Cardiac muscle cell (in vitro differentiated cells and primary cell): ENCODE data around the gene CALML5. TPM values are rescaled to one million over a fixed set of nuclear protein-coding genes. Genes with fewer than 3 reads are reported as not detected.

Experiments
- DNase-seq, 2 donors: peaks; one replicate each; pipeline versions ENCODE4 v3.0.0 to v3.0.0-alpha.2; 2010 to 2017; ENCODE audit warnings: low read depth in 1 of 2, low spot score in 1 of 2
- H3K27ac ChIP-seq: fragments of 200-600 bp; sonication (generic); 2 replicates; pipeline ENCODE4 v1.5.1; 2016
- H3K27me3 ChIP-seq: fragments of 200-600 bp; sonication (generic); 2 replicates; pipeline ENCODE4 v1.6.0; 2016; ENCODE audit warnings: control low read depth
- H3K36me3 ChIP-seq: fragments of 200-600 bp; sonication (generic); 2 replicates; pipeline ENCODE4 v1.5.1; 2016; ENCODE audit warnings: control low read depth
- H3K4me1 ChIP-seq: fragments of 200-600 bp; sonication (generic); 2 replicates; pipeline ENCODE4 v1.8.1; 2017; ENCODE audit warnings: low read depth, mild to moderate bottlenecking, mixed run types
- H3K4me3 ChIP-seq: fragments of 200-600 bp; sonication (generic); 2 replicates; pipeline ENCODE4 v1.5.1; 2016; ENCODE audit warnings: mild to moderate bottlenecking
- H3K9me3 ChIP-seq: fragments of 200-600 bp; sonication (generic); 2 replicates; pipeline ENCODE4 v1.5.1; 2017; ENCODE audit warnings: low read depth, mild to moderate bottlenecking, control low read depth
- CTCF ChIP-seq: IDR thresholded peaks from 2 replicates; pipeline ENCODE4 v1.5.1; 2012; ENCODE audit warnings: low read depth, mild to moderate bottlenecking, low read length
- polyA plus RNA-seq: library from polyadenylated mRNA; unstranded; fragments of >200 nt; fragmentation: Nextera tagmentation; extraction: Ambion mirVana; gene quantifications from 2 replicates; pipeline ENCODE4 v1.2.1, GENCODE V29; 2016
- total RNA-seq: library from RNA; depleted of rRNA; stranded (reverse); fragments of >200 nt; gene quantifications from 2 replicates; pipeline ENCODE4 v1.2.3, GENCODE V29; 2016

Gene CALML5
- total and polyA plus RNA-seq, 2 experiments from 2014 or later, result not detected

- no peak overlapping the region for H3K4me3 ChIP-seq
- DNase-seq, result peak; percentile 26 to 87
- peaks cover 17% of the 10 kb centered on the region for H3K4me1 ChIP-seq
- no peaks in the 10 kb centered on the region for H3K27me3 ChIP-seq
- no peak for TF ChIP-seq CTCF
- peak overlapping the region; percentile 54 for H3K27ac ChIP-seq
- H3K36me3 ChIP-seq, result no peaks in the 10 kb centered on the region
- no peaks in the 10 kb centered on the region for H3K9me3 ChIP-seq
These were observed 32.7 kb downstream of the CALML5 start for GRCh38 chr10:5466451-5467206.

DNA sequence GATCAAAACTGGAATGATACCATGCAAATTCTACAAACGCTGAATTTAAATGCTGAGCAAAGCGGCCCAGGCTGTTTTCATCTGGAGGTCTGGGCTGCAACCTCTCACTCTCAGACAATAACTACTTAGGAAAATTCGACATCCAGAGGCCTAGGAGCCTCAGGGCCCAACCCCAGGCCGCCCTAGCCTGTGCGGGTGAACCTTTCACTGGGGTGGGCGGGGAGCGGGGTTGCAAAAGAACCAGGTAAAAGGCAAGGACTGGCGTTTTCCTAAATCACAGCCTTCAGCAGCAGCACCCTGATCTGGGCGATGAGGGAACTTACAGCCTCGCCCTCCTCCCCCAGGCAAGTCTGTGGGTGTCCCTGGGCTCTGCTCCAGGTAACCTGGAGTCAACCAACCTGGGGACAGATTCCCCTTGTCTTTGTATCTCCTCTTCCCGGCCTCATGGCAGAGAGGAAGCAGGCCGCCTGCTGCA lies 33.4 kb downstream of the CALML5 start:
- no peaks in the 10 kb centered on the region for H3K27me3 ChIP-seq
- no peaks in the 10 kb centered on the region for H3K9me3 ChIP-seq
- H3K4me3 ChIP-seq, result no peak overlapping the region
- peaks cover 19% of the 10 kb centered on the region for H3K4me1 ChIP-seq
- TF ChIP-seq CTCF, result no peak
- peak overlapping the region; percentile 54 for H3K27ac ChIP-seq
- DNase-seq, result no peak
- no peaks in the 10 kb centered on the region for H3K36me3 ChIP-seq

GRCh38 chr10:5464546-5464945 lies 34.8 kb downstream of the CALML5 start:
- no peak for TF ChIP-seq CTCF
- Histone ChIP-seq H3K9me3 (no peaks in the 10 kb centered on the region), H3K27me3 (no peaks in the 10 kb centered on the region), H3K27ac (no peak overlapping the region), H3K4me3 (no peak overlapping the region), H3K36me3 (no peaks in the 10 kb centered on the region), H3K4me1 (peaks cover 19% of the 10 kb centered on the region)
- DNase-seq, result no peak

DNA sequence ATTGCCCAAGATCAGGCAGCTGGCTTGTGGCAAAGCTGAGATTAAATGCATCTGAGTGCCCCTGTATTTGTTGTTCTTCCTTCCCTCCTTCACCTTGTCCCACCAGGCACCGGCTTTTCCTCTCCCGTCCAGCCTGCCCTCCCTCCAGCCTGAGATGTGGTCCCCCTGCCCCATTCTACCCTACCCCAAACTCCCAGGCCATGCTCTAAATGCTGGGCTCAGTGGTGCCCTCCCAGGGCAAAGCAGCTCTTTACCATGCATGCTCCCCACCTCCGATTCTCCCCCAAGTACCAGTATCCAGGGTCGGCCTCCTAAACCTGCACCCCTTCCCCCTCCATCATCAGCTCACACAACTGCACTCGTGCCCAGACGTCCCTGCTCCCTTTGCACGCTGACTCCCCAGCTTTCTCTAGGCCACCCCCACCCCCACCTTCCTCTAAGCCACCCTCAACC lies 36.5 kb downstream of the CALML5 start:
- no peak for TF ChIP-seq CTCF
- H3K27me3 ChIP-seq, result no peaks in the 10 kb centered on the region
- H3K4me1 ChIP-seq, result peaks cover 19% of the 10 kb centered on the region
- no peaks in the 10 kb centered on the region for H3K9me3 ChIP-seq
- no peak overlapping the region for H3K4me3 ChIP-seq
- no peak overlapping the region for H3K27ac ChIP-seq
- H3K36me3 ChIP-seq, result peaks cover 4% of the 10 kb centered on the region
- DNase-seq, result no peak

DNA sequence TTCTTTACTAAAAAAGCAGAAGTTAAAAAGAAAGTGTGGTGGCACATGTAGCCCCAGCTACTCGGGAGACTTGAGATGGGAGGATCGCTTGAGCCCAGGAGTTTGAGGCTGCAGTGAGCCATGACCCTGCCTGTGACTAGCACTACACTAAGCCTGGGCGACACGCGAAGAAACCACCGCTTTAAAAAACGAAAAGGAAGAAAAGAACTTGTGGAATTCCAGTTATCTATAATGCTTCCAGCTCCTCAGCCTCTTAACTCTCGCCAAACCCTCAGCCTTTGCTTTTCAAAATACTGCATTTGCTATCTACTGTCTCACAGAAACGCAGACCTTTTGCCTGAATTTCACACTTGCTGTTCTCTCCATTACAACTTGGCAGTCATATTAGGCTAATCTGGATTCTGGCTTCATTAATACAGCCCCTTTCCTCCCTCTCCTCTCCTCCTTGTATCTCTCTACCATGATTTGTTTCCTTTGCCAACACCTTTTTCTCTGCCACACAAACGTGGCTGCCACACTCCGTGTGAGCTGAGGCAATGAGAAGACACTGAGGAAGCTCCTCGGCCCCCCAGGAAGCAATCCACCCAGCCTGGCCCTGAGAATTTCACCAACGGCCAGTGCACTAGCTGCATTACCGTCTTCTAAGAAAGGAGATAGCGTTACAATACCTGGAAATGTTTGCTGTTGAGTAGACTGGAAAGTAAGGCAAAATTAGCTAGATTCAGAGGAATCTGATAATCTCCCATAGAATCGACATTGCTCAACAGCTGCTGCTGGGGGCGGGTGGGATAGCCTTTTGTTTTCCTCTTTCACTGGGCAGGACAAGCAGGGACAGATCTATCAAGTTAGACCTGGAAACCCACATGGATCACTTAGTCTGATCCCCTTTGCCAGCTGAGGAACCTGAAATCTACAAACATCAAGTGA lies 37.2 kb downstream of the CALML5 start:
- H3K27ac ChIP-seq, result peak overlapping the region; percentile 52
- H3K9me3 ChIP-seq, result no peaks in the 10 kb centered on the region
- no peak overlapping the region for H3K4me3 ChIP-seq
- peaks cover 6% of the 10 kb centered on the region for H3K36me3 ChIP-seq
- DNase-seq, result peak in 1 of 2 donors; percentile 61
- no peak for TF ChIP-seq CTCF
- H3K27me3 ChIP-seq, result no peaks in the 10 kb centered on the region
- H3K4me1 ChIP-seq, result peaks cover 19% of the 10 kb centered on the region
